ENCODE results near the gene DDN.

The DDN gene

DNA sequence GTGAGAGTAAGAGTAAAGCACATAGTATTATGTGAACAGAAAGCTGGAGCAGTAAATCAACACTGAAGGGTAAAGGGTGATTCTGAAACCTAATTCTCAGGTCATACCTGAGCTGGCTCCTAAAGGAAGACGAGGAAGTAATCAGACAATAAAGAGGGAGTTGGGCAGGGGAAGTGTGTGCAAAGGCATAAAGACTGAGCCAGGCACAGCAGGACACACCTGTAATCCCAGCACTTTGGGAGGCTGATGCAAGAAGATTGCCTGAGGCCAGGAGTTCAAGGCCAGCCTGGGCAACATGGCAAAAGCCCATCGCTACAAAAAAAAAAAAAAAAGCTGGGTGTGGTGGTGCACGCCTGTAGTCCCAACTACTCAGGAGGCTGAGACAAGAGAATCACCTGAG lies 51.4 kb downstream of the DDN start:
- no peak overlapping the region for H3K4me3 ChIP-seq (ENCODE audit: low read depth, low read length)
- TF ChIP-seq POLR2A (IDR thresholded peaks at IDR 0.05; ENCODE audit: extremely low read depth, insufficient read length): no peak
- TF ChIP-seq, protein P1, sequence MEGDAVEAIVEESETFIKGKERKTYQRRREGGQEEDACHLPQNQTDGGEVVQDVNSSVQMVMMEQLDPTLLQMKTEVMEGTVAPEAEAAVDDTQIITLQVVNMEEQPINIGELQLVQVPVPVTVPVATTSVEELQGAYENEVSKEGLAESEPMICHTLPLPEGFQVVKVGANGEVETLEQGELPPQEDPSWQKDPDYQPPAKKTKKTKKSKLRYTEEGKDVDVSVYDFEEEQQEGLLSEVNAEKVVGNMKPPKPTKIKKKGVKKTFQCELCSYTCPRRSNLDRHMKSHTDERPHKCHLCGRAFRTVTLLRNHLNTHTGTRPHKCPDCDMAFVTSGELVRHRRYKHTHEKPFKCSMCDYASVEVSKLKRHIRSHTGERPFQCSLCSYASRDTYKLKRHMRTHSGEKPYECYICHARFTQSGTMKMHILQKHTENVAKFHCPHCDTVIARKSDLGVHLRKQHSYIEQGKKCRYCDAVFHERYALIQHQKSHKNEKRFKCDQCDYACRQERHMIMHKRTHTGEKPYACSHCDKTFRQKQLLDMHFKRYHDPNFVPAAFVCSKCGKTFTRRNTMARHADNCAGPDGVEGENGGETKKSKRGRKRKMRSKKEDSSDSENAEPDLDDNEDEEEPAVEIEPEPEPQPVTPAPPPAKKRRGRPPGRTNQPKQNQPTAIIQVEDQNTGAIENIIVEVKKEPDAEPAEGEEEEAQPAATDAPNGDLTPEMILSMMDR (IDR thresholded peaks at IDR 0.05; ENCODE audit: low read depth, low read length): no peak
- TF ChIP-seq MYC (IDR thresholded peaks at IDR 0.05; ENCODE audit: low read depth, low read length): no peak
- no peak for TF ChIP-seq MAX (IDR thresholded peaks at IDR 0.05; ENCODE audit: low read depth, low read length)
- DNase-seq (ENCODE audit: low read depth): no peak

DNA sequence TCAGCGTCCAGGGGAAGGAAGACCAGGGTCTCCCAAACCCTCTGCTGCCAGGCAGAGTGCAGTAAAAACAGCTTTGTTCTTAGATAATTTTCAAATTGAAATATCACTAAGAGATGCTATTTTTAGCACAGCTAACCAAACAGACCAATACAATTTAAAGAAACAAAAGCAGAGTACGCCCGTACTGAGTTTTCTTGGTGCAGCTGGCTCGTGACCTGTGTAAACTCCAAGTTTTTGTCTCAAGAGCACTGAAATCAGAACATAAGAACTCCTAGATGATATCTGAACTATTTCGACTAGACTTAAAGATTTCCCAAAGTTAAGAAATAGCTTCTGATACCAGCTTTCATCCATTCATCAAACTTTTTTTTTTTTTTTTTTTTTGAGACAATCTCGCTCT lies 52.2 kb downstream of the DDN start:
- no peak for DNase-seq (ENCODE audit: low read depth)
- no peak overlapping the region for H3K4me3 ChIP-seq (ENCODE audit: low read depth, low read length)
- no peak for TF ChIP-seq POLR2A (IDR thresholded peaks at IDR 0.05; ENCODE audit: extremely low read depth, insufficient read length)
- TF ChIP-seq, protein P1 (IDR thresholded peaks at IDR 0.05; ENCODE audit: low read depth, low read length): no peak
- TF ChIP-seq MAX (IDR thresholded peaks at IDR 0.05; ENCODE audit: low read depth, low read length): no peak
- TF ChIP-seq MYC (IDR thresholded peaks at IDR 0.05; ENCODE audit: low read depth, low read length): no peak

DNA sequence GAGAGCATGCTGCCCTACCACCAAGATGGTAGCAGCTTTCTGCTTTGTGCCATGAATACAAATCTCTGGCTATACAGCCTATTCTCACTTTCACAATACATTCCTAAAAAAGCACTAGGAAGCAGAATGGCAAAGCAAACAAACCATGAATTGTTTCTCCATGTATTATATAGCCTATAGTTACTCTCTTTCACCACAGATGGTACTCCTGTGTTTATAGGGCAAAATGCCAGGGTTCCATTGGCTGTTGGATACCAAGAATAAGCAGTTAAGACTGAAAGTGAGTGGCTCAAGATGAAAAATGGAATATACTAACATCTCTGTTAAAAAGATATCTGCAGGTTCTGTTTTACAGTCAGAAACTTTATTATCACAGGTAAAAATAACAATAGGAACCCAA lies 53.0 kb downstream of the DDN start:
- no peak for DNase-seq (ENCODE audit: low read depth)
- no peak overlapping the region for H3K4me3 ChIP-seq (ENCODE audit: low read depth, low read length)

More for the DNA sequence above, 53.0 kb downstream of the DDN start:
- TF ChIP-seq, protein P1 (IDR thresholded peaks at IDR 0.05; ENCODE audit: low read depth, low read length): no peak
- TF ChIP-seq MAX (IDR thresholded peaks at IDR 0.05; ENCODE audit: low read depth, low read length): no peak
- TF ChIP-seq MYC (IDR thresholded peaks at IDR 0.05; ENCODE audit: low read depth, low read length): no peak
- no peak for TF ChIP-seq POLR2A (IDR thresholded peaks at IDR 0.05; ENCODE audit: extremely low read depth, insufficient read length)

Measured in NB4 (cell line).